HEK293 (cell line): ENCODE data around the gene FASTK.

Source experiments
- ATF2 ChIP-seq: fragments of 450-650 bp; formaldehyde crosslinking; IDR thresholded peaks from 2 replicates; pipeline ENCODE4 v1.5.1; 2016; ENCODE audit warnings: missing biosample characterization, missing genetic modification characterization, low read depth
- CTCF ChIP-seq: fragments of 450-650 bp; formaldehyde crosslinking; IDR thresholded peaks from 2 replicates; pipeline ENCODE4 v1.5.1; 2016; ENCODE audit warnings: missing biosample characterization, missing genetic modification characterization
- KLF7 ChIP-seq: fragments of 450-650 bp; formaldehyde crosslinking; IDR thresholded peaks from 2 replicates; pipeline ENCODE4 v1.5.1; 2016; ENCODE audit warnings: missing biosample characterization, missing genetic modification characterization, borderline replicate concordance
- TSHZ1 ChIP-seq: fragments of 450-650 bp; formaldehyde crosslinking; IDR thresholded peaks from 2 replicates; pipeline ENCODE4 v1.5.1; 2016; ENCODE audit warnings: missing biosample characterization, missing genetic modification characterization, borderline replicate concordance
- ZBTB26 ChIP-seq: fragments of 450-650 bp; formaldehyde crosslinking; optimal IDR thresholded peaks from 2 replicates; pipeline ENCODE3; 2016; ENCODE audit warnings: missing biosample characterization, mild to moderate bottlenecking, missing genetic modification characterization
- ZNF292 ChIP-seq: fragments of 450-650 bp; formaldehyde crosslinking; IDR thresholded peaks from 2 replicates; pipeline ENCODE4 v1.5.1; 2016; ENCODE audit warnings: low read depth, missing biosample characterization, missing genetic modification characterization, borderline replicate concordance
- ZNF654 ChIP-seq: fragments of 450-650 bp; formaldehyde crosslinking; IDR thresholded peaks from 2 replicates; pipeline ENCODE4 v1.5.1; 2016; ENCODE audit warnings: low read depth, missing biosample characterization, missing genetic modification characterization
- ZNF837 ChIP-seq: fragments of 450-650 bp; formaldehyde crosslinking; IDR thresholded peaks from 2 replicates; pipeline ENCODE4 v1.5.1; 2016; ENCODE audit warnings: missing biosample characterization, missing genetic modification characterization

- TF ChIP-seq ZBTB26 (tag by site-specific recombination) (no peak), CTCF (no peak), ZNF837 (tag by site-specific recombination) (no peak), ZNF292 (no peak), ATF2 (tag by site-specific recombination) (no peak), KLF7 (no peak), TSHZ1 (no peak), ZNF654 (tag by site-specific recombination) (no peak)
These were observed 21.2 kb upstream of the FASTK start for GRCh38 chr7:151101621-151102396.
